Stimulated activated CD4-positive, alpha-beta T cell treated with anti-CD3 and anti-CD28 coated beads, Interleukin-15, amount 100 ng/mL, for 48 hours (primary cell): ENCODE results near the gene EVI2A.

Experiments
- DNase-seq, 2 donors: peaks; one replicate each; pipeline ENCODE4 v3.0.0-alpha.2; 2020; ENCODE audit warnings: low read depth in 2 of 2

EVI2A gene

GRCh38 chr17:31273516-31273915, 47.9 kb downstream of the EVI2A start:
- no peak for DNase-seq

GRCh38 chr17:31272803-31273202, 48.6 kb downstream of the EVI2A start:
- no peak for DNase-seq

- DNase-seq = no peak
These were observed 49.2 kb downstream of the EVI2A start for GRCh38 chr17:31272236-31272635.

- no peak for DNase-seq
These were observed 51.8 kb downstream of the EVI2A start for GRCh38 chr17:31269578-31269983.

- DNase-seq = no peak
These were observed 52.3 kb downstream of the EVI2A start for GRCh38 chr17:31269036-31269577.
